Measurements from ENCODE around the gene BCKDK. TPM values are rescaled to one million over a fixed set of nuclear protein-coding genes. Genes with fewer than 3 reads are reported as not detected.

Gene BCKDK
- total and polyA plus RNA-seq, 2 donors (not counting 3 experiments of a cell fraction or from before 2014, with no cell fraction given): 57.8 to 78.3 TPM

- no peak overlapping the region for H3K27ac ChIP-seq (ENCODE audit: insufficient read depth, low read depth, low read length)
- DNase-seq (ENCODE audit: low read depth, low spot score) (no peak), FAIRE-seq (no peak)
- H4K20me1 ChIP-seq (replicated peaks; ENCODE audit: control insufficient read depth, extremely low read depth, insufficient read depth, low read length): no peaks in the 10 kb centered on the region
- TSS peak; percentile 4 for BruUV-seq (replicated peaks)
- peaks cover 3 to 33% of the 10 kb centered on the region in 2 experiments for H3K36me3 ChIP-seq (ENCODE audit: control insufficient read depth in 2 of 2, extremely low read depth in 1 of 2, insufficient read depth in 2 of 2, low read length in 2 of 2)
- no peaks in the 10 kb centered on the region for H3K9me1 ChIP-seq (replicated peaks; ENCODE audit: control insufficient read depth, extremely low read depth, insufficient read depth, low read length)
- H3K9ac ChIP-seq (replicated peaks; ENCODE audit: extremely low read depth, insufficient read depth, low read length): no peak overlapping the region
- dilution Hi-C loops (cut with MboI; ENCODE audit: extremely low pct_ligation_motif_present, low sequenced_read_pairs): no loop called here
- no peak overlapping the region for H3K4me3 ChIP-seq (replicated peaks in 1 of 3; ENCODE audit: insufficient read depth in 1 of 3, low read depth in 1 of 3, low read length in 3 of 3)
- ChIA-PET POLR2A (no interaction called here), CTCF (no interaction called here)
- H3K4me2 ChIP-seq (ENCODE audit: insufficient read depth, low read length): no peak overlapping the region
- H3K27me3 ChIP-seq (ENCODE audit: control insufficient read depth in 2 of 2, insufficient read depth in 2 of 2, low read length in 2 of 2): no peaks in the 10 kb centered on the region
- TF ChIP-seq CTCF (IDR thresholded peaks at IDR 0.05; ENCODE audit: extremely low read depth in 1 of 2, insufficient read depth in 1 of 2, low read depth in 1 of 2, low read length in 2 of 2) (no peak), GATA2 (IDR thresholded peaks at IDR 0.05; ENCODE audit: insufficient read depth, insufficient read length, low read depth, low read length) (no peak), JUN (IDR thresholded peaks at IDR 0.05; ENCODE audit: borderline replicate concordance, insufficient read depth, insufficient read length, low read depth) (no peak), EZH2 (IDR thresholded peaks at IDR 0.05; ENCODE audit: borderline replicate concordance, low read depth, low read length, severe bottlenecking) (no peak), MYC (IDR thresholded peaks at IDR 0.05; ENCODE audit: low read depth, low read length) (no peak), POLR2A (IDR thresholded peaks at IDR 0.05; ENCODE audit: low read depth, low read length) (no peak), POLR2AphosphoS5 (IDR thresholded peaks at IDR 0.05; ENCODE audit: insufficient read depth, low read depth, low read length) (no peak), FOS (IDR thresholded peaks at IDR 0.05; ENCODE audit: borderline replicate concordance, insufficient read depth, low read length) (no peak), MAX (IDR thresholded peaks at IDR 0.05; ENCODE audit: insufficient read depth, insufficient read length) (no peak)
- no peak overlapping the region for H2AFZ ChIP-seq (ENCODE audit: low read depth, low read length)
- no peaks in the 10 kb centered on the region for H3K4me1 ChIP-seq (ENCODE audit: control insufficient read depth, extremely low read depth, insufficient read depth, low read length)
- no peaks in the 10 kb centered on the region for H3K9me3 ChIP-seq (replicated peaks; ENCODE audit: control insufficient read depth, insufficient read depth, low read length)
- peaks cover 7% of the 10 kb centered on the region for H3K79me2 ChIP-seq (ENCODE audit: control insufficient read depth, insufficient read depth, low read length)
- intact Hi-C loops (cut with micrococcal nuclease): no loop called here
Measured at GRCh38 chr16:31082368-31083045, 25.7 kb upstream of the BCKDK start.

Measured in endothelial cell of umbilical vein (primary cell).